ENCODE measurements around the gene KCNMB1. TPM values are rescaled to one million over a fixed set of nuclear protein-coding genes. Genes with fewer than 3 reads are reported as not detected.

Gene KCNMB1
- total and polyA plus RNA-seq, 2 donors (not counting 1 experiment from before 2014, with no cell fraction given), result not detected

- Histone ChIP-seq H3K4me3 (replicated peaks in 1 of 4; ENCODE audit: control extremely low read depth in 1 of 4, insufficient read depth in 1 of 4, low read depth in 3 of 4, low read length in 4 of 4) (no peak overlapping the region), H3K27me3 (ENCODE audit: control insufficient read depth, insufficient read depth, low read length) (no peaks in the 10 kb centered on the region), H3K4me1 (ENCODE audit: control insufficient read depth, extremely low read depth, insufficient read depth, low read length) (no peaks in the 10 kb centered on the region), H3K36me3 (ENCODE audit: control insufficient read depth, insufficient read depth, low read length) (no peaks in the 10 kb centered on the region), H3K4me2 (ENCODE audit: extremely low read depth, insufficient read depth, low read length) (no peak overlapping the region), H3K79me2 (ENCODE audit: control insufficient read depth, insufficient read depth, low read length) (no peaks in the 10 kb centered on the region), H3K9me3 (ENCODE audit: control insufficient read depth, insufficient read depth, low read depth, low read length) (no peaks in the 10 kb centered on the region), H3K9ac (ENCODE audit: insufficient read depth, low read length) (no peak overlapping the region), H4K20me1 (ENCODE audit: control insufficient read depth, extremely low read depth, insufficient read depth, low read length) (no peaks in the 10 kb centered on the region), H2AFZ (ENCODE audit: low read length) (no peak overlapping the region), H3K27ac (ENCODE audit: insufficient read depth, low read length) (no peak overlapping the region)
- TF ChIP-seq EZH2 (IDR thresholded peaks at IDR 0.05; ENCODE audit: low read length, missing control alignments), result no peak
- TF ChIP-seq CTCF (conservative IDR thresholded peaks at IDR 0.05 in 1 of 2, IDR thresholded peaks at IDR 0.05 in 1 of 2; ENCODE audit: low read depth in 1 of 2, low read length in 2 of 2), result no peak
- DNase-seq (ENCODE audit: low read depth in 2 of 2), result no peak
Measured at GRCh38 chr5:170436335-170436734, 47.2 kb upstream of the KCNMB1 start.

GRCh38 chr5:170434966-170435605 is 45.9 kb upstream of the KCNMB1 start:
- Histone ChIP-seq H3K36me3 (ENCODE audit: control insufficient read depth, insufficient read depth, low read length) (no peaks in the 10 kb centered on the region), H4K20me1 (ENCODE audit: control insufficient read depth, extremely low read depth, insufficient read depth, low read length) (no peaks in the 10 kb centered on the region), H3K4me3 (replicated peaks in 1 of 4; ENCODE audit: control extremely low read depth in 1 of 4, insufficient read depth in 1 of 4, low read depth in 3 of 4, low read length in 4 of 4) (no peak overlapping the region), H3K27me3 (ENCODE audit: control insufficient read depth, insufficient read depth, low read length) (no peaks in the 10 kb centered on the region), H2AFZ (ENCODE audit: low read length) (no peak overlapping the region), H3K4me2 (ENCODE audit: extremely low read depth, insufficient read depth, low read length) (no peak overlapping the region), H3K4me1 (ENCODE audit: control insufficient read depth, extremely low read depth, insufficient read depth, low read length) (no peaks in the 10 kb centered on the region), H3K9ac (ENCODE audit: insufficient read depth, low read length) (no peak overlapping the region), H3K79me2 (ENCODE audit: control insufficient read depth, insufficient read depth, low read length) (no peaks in the 10 kb centered on the region), H3K9me3 (ENCODE audit: control insufficient read depth, insufficient read depth, low read depth, low read length) (no peaks in the 10 kb centered on the region), H3K27ac (ENCODE audit: insufficient read depth, low read length) (no peak overlapping the region)
- TF ChIP-seq CTCF (conservative IDR thresholded peaks at IDR 0.05 in 1 of 2, IDR thresholded peaks at IDR 0.05 in 1 of 2; ENCODE audit: low read depth in 1 of 2, low read length in 2 of 2), result peak; percentile 96 to 98
- no peak for TF ChIP-seq EZH2 (IDR thresholded peaks at IDR 0.05; ENCODE audit: low read length, missing control alignments)
- peak; percentile 26 to 60 for DNase-seq (ENCODE audit: low read depth in 2 of 2)

- DNase-seq (ENCODE audit: low read depth in 2 of 2), result no peak
Measured at GRCh38 chr5:170432669-170433068, 43.5 kb upstream of the KCNMB1 start.

More at GRCh38 chr5:170432669-170433068, 43.5 kb upstream of the KCNMB1 start:
- Histone ChIP-seq H3K36me3 (ENCODE audit: control insufficient read depth, insufficient read depth, low read length) (no peaks in the 10 kb centered on the region), H3K27ac (ENCODE audit: insufficient read depth, low read length) (no peak overlapping the region), H3K9me3 (ENCODE audit: control insufficient read depth, insufficient read depth, low read depth, low read length) (no peaks in the 10 kb centered on the region), H3K4me2 (ENCODE audit: extremely low read depth, insufficient read depth, low read length) (no peak overlapping the region), H3K4me3 (replicated peaks in 1 of 4; ENCODE audit: control extremely low read depth in 1 of 4, insufficient read depth in 1 of 4, low read depth in 3 of 4, low read length in 4 of 4) (no peak overlapping the region), H4K20me1 (ENCODE audit: control insufficient read depth, extremely low read depth, insufficient read depth, low read length) (no peaks in the 10 kb centered on the region), H3K4me1 (ENCODE audit: control insufficient read depth, extremely low read depth, insufficient read depth, low read length) (no peaks in the 10 kb centered on the region), H3K9ac (ENCODE audit: insufficient read depth, low read length) (no peak overlapping the region), H2AFZ (ENCODE audit: low read length) (no peak overlapping the region), H3K79me2 (ENCODE audit: control insufficient read depth, insufficient read depth, low read length) (no peaks in the 10 kb centered on the region), H3K27me3 (ENCODE audit: control insufficient read depth, insufficient read depth, low read length) (no peaks in the 10 kb centered on the region)
- TF ChIP-seq CTCF (conservative IDR thresholded peaks at IDR 0.05 in 1 of 2, IDR thresholded peaks at IDR 0.05 in 1 of 2; ENCODE audit: low read depth in 1 of 2, low read length in 2 of 2) (no peak), EZH2 (IDR thresholded peaks at IDR 0.05; ENCODE audit: low read length, missing control alignments) (no peak)
